ELR (cell line): ENCODE data around the gene CFAP298.
"Not testable (repeated sequence)": the region's sequence is repeated elsewhere in the genome, so short reads cannot be mapped to it uniquely, and the experiment has no call there.

Source experiments
- DNase-seq: peaks from one replicate; pipeline ENCODE4 v3.0.0-alpha.2; 2015; ENCODE audit warnings: low read depth

The CFAP298 gene, protein sequence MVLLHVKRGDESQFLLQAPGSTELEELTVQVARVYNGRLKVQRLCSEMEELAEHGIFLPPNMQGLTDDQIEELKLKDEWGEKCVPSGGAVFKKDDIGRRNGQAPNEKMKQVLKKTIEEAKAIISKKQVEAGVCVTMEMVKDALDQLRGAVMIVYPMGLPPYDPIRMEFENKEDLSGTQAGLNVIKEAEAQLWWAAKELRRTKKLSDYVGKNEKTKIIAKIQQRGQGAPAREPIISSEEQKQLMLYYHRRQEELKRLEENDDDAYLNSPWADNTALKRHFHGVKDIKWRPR

DNA sequence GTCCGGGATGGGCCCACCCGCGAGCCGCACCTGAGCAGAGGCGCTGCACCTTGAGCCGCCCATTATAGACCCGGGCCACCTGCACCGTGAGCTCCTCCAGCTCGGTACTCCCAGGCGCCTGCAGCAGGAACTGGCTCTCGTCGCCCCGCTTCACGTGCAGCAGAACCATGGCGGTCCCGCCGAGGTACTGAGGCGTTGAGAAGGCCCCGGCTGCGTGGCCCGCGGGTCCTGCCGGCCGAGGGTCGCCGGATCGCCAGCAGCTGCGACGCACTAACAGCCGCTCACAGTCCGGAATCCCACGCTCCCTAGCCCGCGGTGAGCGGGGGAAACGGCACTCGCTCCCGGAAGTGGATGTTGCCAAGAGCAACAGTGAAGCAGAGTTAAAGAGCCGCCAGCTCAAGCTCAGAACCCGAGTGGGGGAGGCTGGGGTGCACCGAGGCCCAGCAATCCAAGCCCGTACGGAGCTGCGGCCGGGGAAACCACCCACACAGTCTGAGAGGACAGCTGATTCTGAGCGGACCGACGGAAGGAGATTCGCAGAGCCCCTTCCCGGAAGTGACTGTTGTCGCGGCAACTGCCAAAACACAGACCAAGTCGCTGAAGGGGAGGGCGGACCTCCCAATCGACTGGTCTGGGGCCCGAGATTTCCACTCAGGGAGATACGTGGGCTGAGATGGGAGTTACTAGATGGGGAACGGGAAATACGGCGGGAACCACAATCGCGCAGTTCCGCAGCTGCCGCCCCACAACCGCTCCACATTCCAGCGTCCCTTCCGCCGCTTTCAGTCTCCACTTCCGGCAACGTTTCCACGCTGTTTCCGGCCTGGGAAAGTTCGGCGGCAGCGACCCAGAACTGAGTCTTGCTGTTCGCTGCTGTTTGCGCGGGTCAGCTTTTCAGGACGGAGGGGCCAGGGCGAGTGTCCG is at the start of gene CFAP298:
Gene CFAP298, minus strand, starts transcription at position 303 of the 924 bp plus-strand sequence. Its CDS starts 134 bp downstream, at position 169.
- DNase-seq: peak; percentile 94

DNA sequence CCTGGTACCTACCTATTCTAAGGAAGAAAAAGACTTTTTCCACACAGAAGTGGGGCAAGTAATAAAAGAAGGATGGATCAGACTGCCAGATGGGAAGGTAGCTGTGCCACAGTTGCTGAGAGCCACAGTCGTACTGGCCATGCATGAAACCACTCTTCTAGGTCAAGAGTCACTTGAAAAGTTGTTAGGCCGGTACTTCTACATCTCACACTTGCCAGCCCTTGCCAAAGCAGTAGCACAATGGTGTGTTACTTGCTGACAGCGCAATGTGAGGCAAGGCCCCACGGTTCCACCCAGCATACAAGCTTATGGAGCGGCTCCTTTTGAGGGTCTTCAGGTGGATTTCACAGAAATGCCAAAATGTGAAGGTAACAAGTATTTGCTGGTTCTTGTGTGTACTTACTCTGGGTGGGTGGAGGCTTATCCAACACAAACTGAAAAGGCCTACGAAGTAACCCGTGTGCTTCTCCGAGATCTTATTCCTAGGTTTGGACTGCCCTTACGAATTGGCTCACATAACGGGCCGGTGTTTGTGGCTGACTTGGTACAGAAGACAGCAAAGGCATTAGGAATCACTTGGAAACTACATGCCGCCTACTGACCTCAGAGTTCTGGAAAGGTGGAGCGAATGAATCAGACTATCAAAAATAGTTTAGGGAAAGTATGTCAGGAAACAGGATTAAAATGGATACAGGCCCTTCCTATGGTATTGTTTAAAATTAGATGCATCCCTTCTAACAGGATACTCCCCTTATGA is 49.0 kb upstream of the CFAP298 start:
- not testable (repeated sequence) for DNase-seq

DNA sequence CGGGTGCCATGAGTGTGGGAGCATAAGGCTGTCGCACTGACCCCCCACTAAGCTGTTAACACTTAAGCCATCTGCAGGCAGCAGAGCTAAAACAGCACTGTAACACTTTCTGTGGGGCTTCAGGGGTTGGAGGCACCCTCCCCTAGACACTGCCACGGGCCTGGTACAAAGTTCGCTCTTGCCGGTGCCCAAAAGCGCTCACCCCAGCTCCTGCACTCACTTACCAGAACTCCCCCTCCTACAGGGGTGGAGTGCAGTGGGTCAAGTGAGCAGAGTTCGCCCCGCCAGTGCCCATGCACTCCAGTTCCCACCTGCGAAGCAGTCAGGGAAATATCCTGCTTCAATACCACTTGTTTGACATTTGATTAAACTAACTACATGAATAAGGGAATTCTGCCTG is 46.3 kb upstream of the CFAP298 start:
- DNase-seq: no peak

DNA sequence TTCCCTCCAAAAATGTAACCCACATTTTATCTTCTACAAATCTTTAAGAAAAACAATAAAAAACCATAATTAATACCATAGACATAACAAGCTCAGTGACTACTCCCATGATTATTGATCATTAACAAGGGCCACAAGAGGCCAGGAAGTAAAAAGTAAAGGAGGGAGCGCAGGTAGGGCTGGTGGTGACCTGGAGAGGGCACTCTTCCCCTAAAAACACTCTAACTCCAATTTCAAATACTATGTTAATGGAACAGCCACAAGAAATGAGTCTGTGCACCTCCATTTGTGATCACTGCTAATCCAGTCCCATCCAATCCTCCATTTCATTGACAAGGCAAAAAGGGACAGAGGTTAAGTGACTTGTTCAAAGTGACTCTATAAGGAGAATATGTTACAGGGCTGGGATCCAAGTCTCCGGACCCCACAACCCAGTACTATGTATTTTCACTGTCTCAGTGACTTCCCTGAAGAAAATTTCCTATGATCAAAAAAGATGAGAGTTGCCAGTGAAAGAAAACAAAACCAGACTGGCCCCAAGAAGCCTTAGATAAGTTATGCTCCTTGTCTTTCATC is 41.2 kb upstream of the CFAP298 start:
- DNase-seq: peak; percentile 34

GRCh38 chr21:32648165-32648564 is 36.0 kb upstream of the CFAP298 start:
- no peak for DNase-seq

- DNase-seq: no peak
Measured at GRCh38 chr21:32645261-32646182, 33.3 kb upstream of the CFAP298 start.

GRCh38 chr21:32641710-32642698 is 29.8 kb upstream of the CFAP298 start:
- no peak for DNase-seq

- DNase-seq: peak; percentile 63
Measured at GRCh38 chr21:32626621-32627196, 14.5 kb upstream of the CFAP298 start.

DNA sequence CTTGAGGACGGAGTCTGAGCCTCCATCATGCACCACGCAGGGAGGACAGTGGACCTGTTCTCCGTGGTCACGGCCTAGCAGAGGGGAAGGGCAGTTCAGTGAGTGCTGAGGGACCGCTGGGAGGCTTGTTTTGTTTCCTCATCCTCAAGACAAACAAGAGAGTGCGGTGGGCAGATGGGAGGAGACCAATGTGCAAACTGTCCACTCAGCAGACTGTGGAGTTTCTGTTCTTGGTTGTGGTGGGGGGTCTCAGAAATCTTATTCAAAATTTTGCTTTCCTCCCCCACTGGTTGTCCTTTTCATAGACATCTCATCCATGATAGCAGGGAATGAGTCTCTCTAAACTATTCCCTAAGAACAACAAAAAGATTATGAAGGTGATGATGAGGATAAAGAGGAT is 6.0 kb upstream of the CFAP298 start:
- DNase-seq: not testable (repeated sequence)

DNA sequence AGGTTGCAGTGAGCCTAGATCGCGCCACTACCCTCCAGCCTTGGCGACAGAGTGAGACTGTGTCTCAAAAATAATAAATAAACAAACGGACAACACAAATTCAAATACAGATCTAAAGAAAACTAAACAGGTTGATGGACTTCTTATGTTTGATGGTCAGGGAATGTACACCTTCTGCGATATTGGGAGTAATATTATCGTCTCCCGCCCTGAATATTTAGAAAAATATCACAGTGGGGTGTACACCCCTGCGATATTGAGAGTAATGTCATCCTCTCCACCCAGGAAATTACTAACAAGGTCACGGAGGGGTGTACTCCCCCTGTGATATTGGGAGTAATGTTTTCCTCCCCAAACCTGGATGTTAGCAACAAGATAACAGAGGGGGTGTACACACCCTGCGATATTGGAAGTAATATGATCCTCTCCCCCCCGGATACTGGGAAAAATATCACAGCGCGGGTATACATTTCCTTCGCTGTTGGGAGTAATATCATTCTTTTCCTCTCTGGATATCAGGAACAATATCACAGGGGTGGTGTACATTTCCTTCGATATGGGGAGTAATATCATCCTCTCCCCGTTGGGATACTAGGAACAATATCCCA is 1.4 kb upstream of the CFAP298 start:
- no peak for DNase-seq

GRCh38 chr21:32612999-32613337 is 791 bp upstream of the CFAP298 start:
- no peak for DNase-seq

DNA sequence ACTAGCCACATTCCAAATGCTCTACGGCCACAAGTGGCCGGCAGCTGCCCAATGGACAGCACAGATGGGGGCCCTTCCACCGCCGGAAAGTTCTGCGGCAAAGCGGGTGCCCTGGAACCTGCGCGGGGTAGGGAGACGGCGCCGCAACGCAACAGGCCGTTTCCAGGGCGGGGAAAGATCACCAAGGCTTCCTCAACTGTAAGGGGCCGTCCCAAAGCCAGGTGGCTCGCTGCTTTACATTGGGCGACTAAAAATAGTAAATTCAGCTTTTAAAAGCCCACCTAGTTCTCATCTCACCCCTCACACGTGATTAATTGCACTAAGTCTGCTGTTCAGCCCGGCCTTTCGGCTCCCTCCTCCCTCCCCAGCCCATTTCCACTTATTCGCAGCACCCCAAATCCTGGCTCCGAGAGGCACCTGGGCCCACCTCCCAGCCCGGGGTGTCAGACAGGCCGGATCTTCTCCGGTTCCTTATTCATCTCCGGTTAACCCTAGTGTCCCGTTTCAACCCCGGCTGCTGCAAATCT is 643 bp downstream of the CFAP298 start:
- peak; percentile 48 for DNase-seq

GRCh38 chr21:32610940-32611339 is 1.2 kb downstream of the CFAP298 start:
- DNase-seq: not testable (repeated sequence)

DNA sequence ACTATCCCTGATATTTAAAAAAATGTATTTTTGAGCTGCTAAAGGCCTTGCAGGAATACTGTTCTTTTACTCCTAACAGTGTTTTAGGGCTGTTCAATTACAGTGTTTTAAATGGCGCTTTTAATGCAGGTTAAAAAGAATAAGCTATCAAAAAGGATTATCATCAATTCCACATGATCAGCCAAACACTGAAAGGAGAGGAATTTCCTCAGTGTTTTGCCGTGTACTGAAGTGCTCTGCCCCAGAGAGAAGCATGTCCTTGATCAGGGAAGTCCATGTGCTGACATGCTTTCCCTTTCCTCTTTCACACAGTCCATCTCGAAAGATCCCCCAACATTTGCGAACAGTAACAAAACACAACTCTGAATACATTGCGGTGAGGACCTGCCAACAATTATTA is 3.3 kb downstream of the CFAP298 start:
- no peak for DNase-seq

DNA sequence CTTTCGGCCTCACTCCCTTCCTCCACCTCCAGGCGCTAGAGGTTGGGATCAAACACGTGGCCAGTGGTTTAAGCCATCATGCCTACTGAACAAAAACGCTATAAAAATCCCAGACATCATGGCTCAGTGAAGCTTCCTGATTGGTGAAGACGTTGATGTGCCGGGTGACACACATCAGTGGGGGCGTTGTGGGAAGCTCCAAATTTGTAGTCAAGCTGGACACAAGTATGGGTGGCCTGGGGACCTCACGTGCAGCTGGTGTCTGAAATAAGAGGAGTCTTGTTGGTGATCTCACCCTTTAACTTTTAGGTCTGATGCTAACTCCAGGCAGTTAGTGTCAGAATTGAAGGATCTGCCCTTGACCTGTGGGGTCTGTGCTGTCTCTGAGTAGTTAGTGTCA is 6.7 kb downstream of the CFAP298 start:
- no peak for DNase-seq

GRCh38 chr21:32604464-32604863 is 7.7 kb downstream of the CFAP298 start:
- DNase-seq: no peak

DNA sequence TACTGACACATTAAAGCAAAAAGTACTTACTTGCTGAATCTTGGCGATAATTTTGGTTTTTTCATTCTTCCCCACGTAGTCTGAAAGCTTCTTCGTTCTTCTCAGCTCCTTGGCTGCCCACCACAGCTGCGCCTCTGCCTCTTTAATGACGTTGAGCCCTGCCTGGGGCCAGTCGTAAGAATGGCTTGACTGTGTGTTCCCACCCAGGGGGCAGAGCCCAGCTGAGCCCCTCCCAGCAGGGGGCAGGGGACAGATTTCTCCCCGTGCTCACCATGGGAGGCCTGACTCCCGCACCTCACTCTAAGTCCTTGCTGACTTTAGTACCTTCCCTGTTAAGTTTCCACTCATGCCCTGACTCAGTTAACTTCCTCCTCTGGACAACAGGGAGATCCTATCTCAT is 9.0 kb downstream of the CFAP298 start:
- no peak for DNase-seq

- no peak for DNase-seq
Measured at GRCh38 chr21:32602099-32602498, 10.1 kb downstream of the CFAP298 start.

DNA sequence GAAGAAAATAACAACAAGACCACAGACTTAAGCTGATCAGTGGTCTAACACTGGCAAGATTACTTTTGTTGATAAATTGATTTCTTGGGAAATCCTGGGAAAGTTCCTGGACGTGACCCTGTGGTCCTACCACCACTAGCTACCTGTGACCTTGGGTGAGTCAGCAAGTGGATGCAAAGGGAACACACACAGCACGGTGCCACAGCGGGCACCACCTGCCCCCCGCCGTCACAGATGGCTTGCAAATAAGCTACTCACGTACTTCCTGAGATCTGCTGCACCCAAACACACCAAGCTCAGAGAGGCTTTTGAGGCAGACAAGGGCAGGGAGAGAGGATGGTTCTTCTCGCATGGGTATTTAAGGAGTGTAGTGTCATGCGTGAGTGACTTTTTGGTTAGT is 12.7 kb downstream of the CFAP298 start:
- DNase-seq: no peak
